NK-92 (cell line): ENCODE measurements around the gene EIF2B4.
"Not testable (repeated sequence)": the region's sequence is repeated elsewhere in the genome, so short reads cannot be mapped to it uniquely, and the experiment has no call there.

Source experiments
- DNase-seq: peaks from one replicate; lab custom pipeline; 2025; ENCODE audit not compliant: unreplicated experiment; lab: John Stamatoyannopoulos, UW

Gene EIF2B4

DNA sequence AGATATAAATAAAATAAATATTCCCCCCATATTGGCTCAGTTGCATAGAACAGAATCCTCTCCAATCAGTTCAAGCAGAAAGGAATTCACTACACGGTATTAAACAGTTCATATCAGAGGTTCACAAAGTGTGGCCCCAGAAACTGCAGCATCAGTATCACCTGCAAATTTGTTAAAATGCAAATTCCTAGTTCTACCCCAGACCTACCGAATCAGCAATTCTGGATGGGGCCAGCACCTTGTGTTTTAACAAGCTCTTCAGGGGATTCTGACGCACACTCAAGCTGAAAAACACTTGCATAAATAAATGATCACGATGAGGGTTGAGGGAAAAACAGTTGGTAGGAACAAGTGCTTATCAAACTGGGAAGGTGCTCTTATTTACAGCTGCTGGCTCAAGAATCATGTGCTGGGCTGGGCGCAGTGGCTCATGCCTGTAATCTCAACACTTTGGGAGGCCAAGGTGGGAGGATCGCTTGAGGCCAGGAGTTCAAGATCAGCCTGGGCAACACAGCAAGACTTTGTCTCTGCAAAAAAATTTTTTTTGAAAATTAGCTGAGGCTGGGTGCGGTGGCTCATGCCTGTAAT lies 19.9 kb downstream of the EIF2B4 start:
- DNase-seq, result no peak

DNA sequence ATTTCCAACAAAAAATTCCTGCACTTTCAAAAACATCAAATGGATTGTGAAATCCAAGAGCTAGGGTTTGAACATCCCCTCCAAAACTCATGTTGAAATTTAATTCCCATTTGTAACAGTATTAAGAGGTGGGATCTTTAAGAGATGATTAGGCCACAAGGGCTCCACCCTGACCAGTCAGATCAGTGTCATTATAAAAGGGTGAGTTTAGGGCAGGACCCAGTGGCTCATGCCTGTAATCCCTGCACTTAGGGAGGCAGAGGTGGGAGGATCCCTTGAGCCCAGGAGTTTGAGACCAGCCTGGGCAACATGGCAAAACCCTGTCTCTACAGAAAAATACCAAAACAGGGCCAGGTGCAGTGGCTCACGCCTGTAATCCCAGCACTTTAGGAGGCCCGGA lies 22.5 kb downstream of the EIF2B4 start:
- no peak for DNase-seq

DNA sequence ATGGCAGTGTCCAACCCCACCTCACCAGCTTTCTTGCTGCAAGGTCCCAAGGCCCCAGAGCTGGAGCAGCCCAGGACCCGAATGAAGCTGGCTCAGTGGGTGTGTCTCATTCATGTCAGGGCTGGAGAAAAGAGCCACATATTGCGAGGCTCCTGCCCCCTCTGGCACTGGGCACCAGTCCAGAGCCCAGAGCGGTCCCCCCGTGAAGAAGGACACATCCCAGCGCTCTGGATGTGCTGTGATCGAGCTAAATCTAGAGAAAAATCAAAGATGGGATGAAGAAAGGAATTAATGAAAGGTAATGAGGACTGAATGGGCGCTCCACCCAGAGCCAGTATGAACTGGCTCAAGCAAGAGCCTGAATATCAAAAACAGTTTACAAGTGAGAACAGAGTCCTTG lies 34.0 kb downstream of the EIF2B4 start:
- no peak for DNase-seq

DNA sequence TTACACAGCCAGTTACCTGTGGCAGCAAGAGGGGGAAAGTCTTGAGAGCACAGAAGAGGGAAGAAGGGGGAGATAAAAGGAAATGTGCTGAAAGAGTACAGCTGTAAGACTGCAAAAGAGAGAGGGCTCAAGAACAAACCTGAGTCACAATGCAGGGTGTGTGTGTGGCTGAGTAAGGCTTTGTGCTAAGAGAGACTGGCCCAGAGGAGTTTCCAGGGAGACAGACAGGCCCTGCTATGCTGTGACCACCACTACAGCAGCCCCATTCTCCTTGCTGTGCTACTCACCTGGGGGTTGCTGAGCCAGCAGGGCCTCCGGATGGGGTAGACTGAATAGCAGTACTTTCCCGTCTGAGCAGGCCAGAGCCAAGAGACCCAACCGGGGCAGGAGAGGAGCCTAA lies 34.8 kb downstream of the EIF2B4 start:
- DNase-seq, result no peak

DNA sequence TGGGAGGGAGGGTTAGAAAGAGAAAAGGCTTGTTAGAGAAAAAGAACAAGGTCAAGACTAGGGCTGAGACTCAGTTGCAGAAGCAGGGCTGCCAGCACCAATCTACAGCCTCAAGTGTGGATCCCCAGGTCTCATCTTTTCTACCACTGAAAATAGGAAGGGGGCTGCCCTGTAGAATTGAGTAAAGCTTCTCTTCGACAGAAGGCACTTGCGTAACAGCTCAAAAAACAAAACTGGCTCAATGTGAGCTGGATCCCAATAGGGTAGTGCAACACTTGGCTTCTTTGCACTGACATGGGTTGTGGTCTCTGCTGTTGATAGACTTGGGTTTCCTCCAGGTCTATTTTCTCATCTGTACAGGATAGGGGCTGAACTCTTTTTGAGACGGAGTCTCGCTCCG lies 45.4 kb downstream of the EIF2B4 start:
- no peak for DNase-seq

DNA sequence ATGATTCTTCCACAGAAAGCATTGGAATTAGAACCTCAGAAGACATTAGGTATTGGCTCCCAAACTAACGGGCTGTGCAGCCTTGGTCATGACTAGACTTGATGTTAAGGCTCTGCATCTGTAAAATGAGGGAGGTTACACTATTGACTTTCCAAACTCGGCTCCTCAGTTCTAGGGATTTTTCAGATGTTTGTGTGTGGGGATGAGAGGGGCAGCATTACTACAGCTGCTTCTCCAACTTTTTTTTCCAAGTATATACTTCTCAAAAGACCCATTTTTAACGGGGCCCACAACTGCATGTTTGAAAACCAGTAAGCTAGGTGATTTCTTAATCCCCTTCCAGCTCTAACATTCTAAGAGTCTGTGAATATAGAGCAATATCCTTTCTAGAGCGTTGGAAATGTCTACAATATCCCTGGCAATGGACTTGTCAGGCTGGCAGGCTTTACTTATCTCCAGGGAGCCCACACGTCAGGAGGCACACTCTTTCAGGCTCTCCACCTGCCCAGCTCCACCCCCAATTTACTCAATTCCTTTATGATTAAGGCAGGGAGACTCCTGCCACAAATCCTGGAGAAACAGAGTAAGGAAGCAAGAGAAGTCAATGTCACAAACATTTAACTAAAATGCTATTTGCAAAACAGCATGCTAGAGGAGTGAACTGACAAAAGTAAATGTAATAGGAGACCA lies 46.4 kb downstream of the EIF2B4 start:
- no peak for DNase-seq

DNA sequence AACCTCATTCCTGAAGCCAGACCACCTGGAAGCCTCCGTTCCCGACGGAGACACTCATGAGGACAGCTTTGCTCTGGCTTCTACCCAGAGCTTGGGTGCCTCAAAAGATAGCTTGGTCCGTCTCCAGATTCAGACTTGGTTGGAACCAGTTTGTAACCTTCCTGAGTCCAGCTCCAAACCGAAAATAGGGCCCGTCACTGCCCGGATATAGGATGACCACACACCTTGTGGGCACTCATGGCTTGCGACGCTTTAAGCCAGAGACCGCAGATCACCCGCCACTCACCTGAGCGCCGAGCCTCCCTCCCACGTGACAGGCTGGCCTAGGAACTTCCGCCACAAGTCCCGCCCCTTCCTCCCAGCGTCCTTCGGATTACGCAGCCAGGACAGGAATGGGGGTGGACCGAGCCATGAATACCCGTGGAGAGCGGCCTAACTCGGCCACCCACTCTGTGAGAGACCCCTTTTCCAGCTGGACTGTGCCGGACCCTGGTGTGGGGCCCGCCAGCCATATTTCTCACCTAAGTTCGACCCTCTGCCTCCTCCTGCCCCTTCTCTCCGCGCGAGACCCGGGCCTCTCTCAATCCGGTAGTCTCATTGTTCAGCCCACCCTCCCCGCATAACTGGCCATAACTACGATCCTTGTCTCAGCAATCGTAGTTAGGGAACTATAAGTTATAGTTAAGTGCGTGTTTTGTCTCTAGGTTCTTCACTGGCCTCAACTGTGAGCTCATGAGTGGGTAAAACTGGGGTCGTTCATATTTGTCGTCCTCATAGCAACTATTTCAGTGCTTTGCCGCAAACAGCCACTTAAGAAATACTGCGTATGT lies 47.2 kb downstream of the EIF2B4 start, which contains the start of gene MPV17:
Gene MPV17, minus strand, starts transcription at position 332 of the 830 bp plus-strand sequence. CDS start 580 bp downstream, outside the sequence.
- DNase-seq, result peak; percentile 15

DNA sequence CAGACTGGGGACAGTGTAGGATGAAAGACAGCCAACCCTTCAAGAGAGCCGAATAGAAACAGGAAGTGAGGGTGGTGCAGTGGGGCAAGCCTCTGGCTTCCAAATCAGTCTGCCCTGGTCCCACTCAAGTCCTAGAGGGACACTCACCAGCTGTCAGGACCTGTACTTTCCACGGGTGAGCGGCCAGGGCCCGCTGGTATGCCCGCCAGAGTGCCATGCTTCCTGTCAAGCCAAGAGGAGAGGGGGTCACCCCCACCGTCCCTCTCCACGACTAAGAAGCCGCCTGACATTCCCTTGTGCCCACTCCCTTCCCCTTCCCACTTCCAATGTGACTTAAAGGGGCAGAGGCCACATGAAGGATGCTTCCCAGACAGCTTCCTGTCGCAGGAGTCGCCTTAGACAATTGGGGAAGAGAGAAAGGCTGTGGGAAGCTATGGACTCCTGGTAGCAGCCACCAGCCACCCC lies 47.8 kb downstream of the EIF2B4 start:
- DNase-seq, result no peak

DNA sequence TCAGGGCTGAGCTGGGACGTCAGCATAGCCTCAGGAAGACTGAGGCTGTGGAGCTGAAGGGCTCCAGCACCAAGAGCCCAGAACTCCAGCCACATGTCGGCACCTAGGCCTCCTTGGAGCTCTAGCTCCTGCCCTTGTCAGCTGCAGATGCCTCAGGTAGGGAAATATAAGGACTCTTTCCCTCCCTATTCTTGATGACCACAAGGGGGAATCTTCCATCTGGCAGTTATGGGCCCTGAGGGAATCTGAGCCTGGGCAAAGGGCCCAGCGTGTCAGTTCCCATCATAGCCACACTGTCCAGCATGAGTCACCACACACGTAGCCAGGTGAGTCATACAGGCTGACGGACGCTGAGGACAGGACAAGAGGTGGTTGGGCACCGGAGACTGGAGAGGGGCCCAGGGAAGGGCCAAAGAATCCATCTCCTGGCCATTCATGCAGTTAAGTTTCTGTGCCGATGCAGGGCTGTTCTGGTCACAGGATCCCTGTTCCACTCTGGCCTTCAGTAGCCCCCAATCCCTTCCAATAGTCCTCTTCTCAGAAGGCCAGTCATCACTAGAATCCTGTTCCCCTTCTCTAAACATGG lies 49.1 kb downstream of the EIF2B4 start:
- DNase-seq, result no peak

DNA sequence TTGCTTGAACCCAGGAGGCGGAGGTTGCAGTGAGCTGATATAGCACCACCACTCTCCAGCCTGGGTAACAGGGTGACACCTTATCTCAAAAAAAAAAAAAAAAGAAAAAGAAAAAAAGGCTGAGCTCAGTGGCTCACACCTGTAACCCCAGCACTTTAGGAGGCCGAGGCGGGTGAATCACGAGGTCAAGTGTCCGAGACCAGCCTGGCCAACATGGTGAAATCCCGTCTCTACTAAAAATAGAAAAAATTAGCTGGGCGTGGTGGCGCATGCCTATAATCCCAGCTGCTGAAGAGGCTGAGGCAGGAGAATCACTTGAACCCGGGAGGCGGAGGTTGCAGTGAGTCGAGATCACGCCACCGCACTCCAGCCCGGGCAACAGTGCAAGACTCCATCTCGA lies 50.3 kb downstream of the EIF2B4 start:
- DNase-seq, result not testable (repeated sequence)

DNA sequence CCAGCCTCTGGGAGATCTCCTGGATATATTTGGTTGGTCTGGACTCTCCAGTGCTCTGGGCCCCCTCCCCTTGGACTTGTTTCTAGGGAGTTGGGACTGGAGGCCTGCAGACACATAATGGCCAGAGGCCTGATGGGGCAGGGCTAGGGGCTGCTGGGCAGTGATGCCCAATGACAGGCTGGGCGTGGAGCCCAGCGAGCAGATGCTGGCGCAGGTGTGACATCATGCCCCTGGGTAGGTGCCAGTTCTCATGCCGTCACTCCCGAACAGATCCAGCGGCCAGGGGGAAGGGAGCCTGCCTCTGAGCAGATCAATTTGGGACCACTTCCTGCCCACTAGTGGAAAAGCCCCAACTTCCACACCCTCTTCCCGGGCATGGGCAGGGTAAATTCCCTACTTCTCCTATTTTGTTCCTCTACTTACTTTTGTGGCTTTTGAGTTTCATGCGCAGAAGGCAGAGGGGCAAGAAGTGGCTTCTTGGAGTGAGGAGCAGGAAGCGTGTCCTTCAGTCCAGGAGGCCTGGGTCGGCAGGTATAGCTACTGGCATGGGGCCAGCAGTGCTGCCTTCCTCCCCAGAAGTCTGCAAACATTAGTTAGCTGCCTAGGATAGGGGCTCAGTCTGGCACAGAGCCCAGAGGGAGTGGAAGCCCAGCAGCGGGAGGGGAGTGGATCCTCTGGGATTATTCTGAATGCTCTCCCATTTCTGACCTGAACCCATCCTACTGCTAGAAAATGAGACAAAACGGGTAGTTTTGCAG lies 53.3 kb downstream of the EIF2B4 start:
- DNase-seq, result no peak

DNA sequence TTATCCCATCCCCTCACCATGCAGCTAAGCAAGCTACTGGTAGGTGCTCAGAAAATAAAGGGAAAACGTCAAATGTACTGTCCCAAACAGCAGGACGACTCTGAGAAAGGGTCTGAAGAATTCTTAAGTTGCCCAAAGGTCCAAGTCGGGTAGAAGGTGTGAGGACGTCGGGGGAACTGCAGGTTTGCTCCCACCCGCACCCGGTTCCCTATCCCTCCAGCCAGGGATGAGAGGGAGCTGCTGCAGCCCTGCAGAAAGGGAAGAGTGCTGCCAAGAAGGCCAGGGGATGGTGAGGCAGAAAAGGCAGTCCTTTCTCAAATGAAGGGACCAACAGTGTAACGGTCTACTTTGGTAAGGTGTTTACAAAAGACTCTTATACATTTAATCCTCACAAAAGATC lies 55.0 kb downstream of the EIF2B4 start:
- DNase-seq, result no peak

DNA sequence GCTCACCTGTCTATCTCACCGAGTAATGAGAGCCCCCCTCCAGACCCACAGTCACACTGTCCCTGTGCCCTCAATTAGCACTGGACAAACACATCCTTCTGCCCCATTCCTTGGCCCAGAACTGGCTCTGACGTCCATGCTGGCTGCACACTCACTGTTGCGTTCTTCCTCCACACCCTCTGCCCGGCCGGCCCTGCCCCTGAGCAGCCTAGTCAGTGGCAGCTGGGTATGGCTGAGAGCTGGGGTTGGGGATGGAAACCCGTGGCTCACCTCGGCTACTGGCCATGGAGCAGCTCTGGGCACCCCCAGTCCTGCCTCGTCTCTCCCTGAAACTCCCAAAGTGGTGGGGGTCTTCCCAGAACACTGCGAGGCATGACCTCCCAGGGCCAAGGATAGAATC lies 55.4 kb downstream of the EIF2B4 start:
- no peak for DNase-seq
